Measurements from ENCODE around the gene RCC2. TPM values are rescaled to one million over a fixed set of nuclear protein-coding genes. Genes with fewer than 3 reads are reported as not detected.

The RCC2 gene
- total RNA-seq, 1 experiment from 2014 or later: 107 TPM

DNA sequence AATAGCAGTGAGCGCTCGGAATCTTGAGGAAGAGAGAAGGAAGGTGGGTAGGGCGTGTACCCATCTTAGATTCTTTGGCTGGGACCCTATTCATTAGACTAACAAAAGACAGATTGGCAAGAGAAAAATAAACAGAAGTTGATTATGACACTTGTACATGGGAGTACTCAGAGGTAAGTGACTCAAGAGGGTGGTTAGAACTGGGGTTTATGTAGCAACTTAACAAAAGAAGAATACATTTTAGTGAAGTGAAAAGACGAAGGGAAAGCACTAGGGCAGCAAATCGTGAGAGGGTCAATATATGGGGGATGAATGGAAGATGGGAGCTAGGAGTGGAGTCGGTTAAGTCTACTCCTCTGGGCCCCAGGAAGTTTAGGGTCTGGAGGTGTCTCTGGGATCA, 25.8 kb upstream of the RCC2 start:
- Mint-ChIP-seq H3K27ac (ENCODE audit: unreplicated experiment) (no peak overlapping the region), H3K4me3 (ENCODE audit: low read depth, unreplicated experiment) (no peak overlapping the region), H3K27me3 (ENCODE audit: unreplicated experiment) (no peaks in the 10 kb centered on the region), H3K36me3 (ENCODE audit: insufficient read depth, unreplicated experiment) (no peaks in the 10 kb centered on the region), H3K9me3 (ENCODE audit: low read depth, unreplicated experiment) (no peaks in the 10 kb centered on the region), H3K4me1 (ENCODE audit: low read depth, unreplicated experiment) (no peaks in the 10 kb centered on the region)
- intact Hi-C loops (cut with micrococcal nuclease; ENCODE audit: unreplicated experiment): no loop called here
- DNase-seq: no peak
- no TSS peak for BruUV-seq (replicated peaks)
- CTCF ChIA-PET: interaction anchor here (0.7 kb wide), 1 partner anchor 70 kb away, joined by 3 read pairs; no protein-coding TSS in a partner anchor
- TF ChIP-seq, protein P1, sequence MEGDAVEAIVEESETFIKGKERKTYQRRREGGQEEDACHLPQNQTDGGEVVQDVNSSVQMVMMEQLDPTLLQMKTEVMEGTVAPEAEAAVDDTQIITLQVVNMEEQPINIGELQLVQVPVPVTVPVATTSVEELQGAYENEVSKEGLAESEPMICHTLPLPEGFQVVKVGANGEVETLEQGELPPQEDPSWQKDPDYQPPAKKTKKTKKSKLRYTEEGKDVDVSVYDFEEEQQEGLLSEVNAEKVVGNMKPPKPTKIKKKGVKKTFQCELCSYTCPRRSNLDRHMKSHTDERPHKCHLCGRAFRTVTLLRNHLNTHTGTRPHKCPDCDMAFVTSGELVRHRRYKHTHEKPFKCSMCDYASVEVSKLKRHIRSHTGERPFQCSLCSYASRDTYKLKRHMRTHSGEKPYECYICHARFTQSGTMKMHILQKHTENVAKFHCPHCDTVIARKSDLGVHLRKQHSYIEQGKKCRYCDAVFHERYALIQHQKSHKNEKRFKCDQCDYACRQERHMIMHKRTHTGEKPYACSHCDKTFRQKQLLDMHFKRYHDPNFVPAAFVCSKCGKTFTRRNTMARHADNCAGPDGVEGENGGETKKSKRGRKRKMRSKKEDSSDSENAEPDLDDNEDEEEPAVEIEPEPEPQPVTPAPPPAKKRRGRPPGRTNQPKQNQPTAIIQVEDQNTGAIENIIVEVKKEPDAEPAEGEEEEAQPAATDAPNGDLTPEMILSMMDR (IDR thresholded peaks at IDR 0.05; ENCODE audit: unreplicated experiment): no peak

DNA sequence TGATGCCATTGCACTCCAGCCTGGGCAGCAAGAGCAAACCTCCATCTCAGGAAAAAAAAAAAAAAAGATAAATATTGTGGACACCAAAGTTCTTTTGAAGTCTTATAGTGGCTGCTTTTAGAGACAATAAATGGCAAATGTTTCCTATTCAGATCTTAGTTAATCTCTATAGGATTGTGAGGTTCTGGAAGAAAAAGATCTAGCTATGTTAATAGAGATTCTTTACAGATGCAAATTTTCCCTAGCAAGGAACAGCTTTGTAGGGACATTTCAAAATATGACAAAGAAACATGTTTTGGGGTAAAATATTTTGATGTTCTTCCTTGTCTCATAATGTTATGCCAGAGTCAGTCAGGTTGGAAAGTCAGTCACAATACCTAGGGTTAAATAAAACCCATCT, 24.5 kb upstream of the RCC2 start:
- no peaks in the 10 kb centered on the region for H3K9me3 Mint-ChIP-seq (ENCODE audit: low read depth, unreplicated experiment)
- H3K4me3 Mint-ChIP-seq (ENCODE audit: low read depth, unreplicated experiment): no peak overlapping the region
- no peaks in the 10 kb centered on the region for H3K4me1 Mint-ChIP-seq (ENCODE audit: low read depth, unreplicated experiment)
- no peaks in the 10 kb centered on the region for H3K36me3 Mint-ChIP-seq (ENCODE audit: insufficient read depth, unreplicated experiment)
- intact Hi-C loops (cut with micrococcal nuclease; ENCODE audit: unreplicated experiment): no loop called here
- H3K27me3 Mint-ChIP-seq (ENCODE audit: unreplicated experiment): no peaks in the 10 kb centered on the region
- CTCF ChIA-PET: no interaction called here
- TF ChIP-seq, protein P1 (IDR thresholded peaks at IDR 0.05; ENCODE audit: unreplicated experiment): no peak
- no peak for DNase-seq
- no TSS peak for BruUV-seq (replicated peaks)
- no peak overlapping the region for H3K27ac Mint-ChIP-seq (ENCODE audit: unreplicated experiment)

DNA sequence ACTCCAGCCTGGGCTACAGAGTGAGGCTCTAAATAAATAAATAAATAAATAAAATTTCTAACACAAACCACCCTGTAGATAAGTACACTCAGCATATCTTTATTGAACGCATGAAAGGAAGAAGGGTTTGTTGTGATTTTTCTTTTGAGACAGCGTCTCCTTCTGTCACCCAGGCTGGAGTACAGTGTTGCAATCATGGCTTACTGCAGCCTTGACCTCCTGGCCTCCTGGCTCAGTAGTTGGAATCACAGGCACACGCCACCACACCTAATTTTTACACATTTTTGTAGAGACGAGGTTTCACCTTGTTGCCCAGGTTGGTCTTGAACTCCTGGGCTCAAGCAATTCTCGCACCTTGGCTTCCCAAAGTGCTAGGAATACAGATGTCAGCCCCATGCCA, 23.2 kb upstream of the RCC2 start:
- H3K27ac Mint-ChIP-seq (ENCODE audit: unreplicated experiment): no peak overlapping the region
- no TSS peak for BruUV-seq (replicated peaks)
- no peaks in the 10 kb centered on the region for H3K27me3 Mint-ChIP-seq (ENCODE audit: unreplicated experiment)
- no peaks in the 10 kb centered on the region for H3K36me3 Mint-ChIP-seq (ENCODE audit: insufficient read depth, unreplicated experiment)
- no peaks in the 10 kb centered on the region for H3K9me3 Mint-ChIP-seq (ENCODE audit: low read depth, unreplicated experiment)
- CTCF ChIA-PET: no interaction called here
- H3K4me1 Mint-ChIP-seq (ENCODE audit: low read depth, unreplicated experiment): no peaks in the 10 kb centered on the region
- TF ChIP-seq, protein P1 (IDR thresholded peaks at IDR 0.05; ENCODE audit: unreplicated experiment): no peak
- no peak overlapping the region for H3K4me3 Mint-ChIP-seq (ENCODE audit: low read depth, unreplicated experiment)
- intact Hi-C loops (cut with micrococcal nuclease; ENCODE audit: unreplicated experiment): no loop called here
- DNase-seq: no peak

DNA sequence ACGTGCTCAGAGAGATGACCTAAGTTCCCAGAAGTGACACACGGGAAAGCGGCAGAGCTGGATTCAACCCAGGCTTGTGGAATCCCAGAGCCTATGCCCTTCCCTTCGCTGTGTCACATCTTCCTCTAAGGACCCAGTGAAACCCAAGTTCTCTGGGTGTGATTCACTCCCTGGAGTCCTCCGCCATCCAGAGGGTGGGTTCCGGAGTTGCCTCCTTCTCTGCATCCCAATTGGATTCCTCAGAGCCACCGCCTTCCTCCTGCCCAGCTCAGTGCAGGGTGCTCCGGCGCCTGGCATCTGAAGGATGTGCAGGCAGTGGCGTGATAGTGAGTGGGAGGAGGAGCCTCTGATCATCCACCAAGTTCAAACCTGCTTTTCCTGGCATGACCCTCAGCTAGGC, 20.7 kb upstream of the RCC2 start:
- TF ChIP-seq, protein P1 (IDR thresholded peaks at IDR 0.05; ENCODE audit: unreplicated experiment): no peak
- CTCF ChIA-PET: interaction anchor here (0.6 to 1.2 kb wide), 3 partner anchors 8 to 149 kb away, joined by 3 read pairs; no protein-coding TSS in a partner anchor

More for the DNA sequence above, 20.7 kb upstream of the RCC2 start:
- DNase-seq: peak; percentile 10
- Mint-ChIP-seq H3K36me3 (ENCODE audit: insufficient read depth, unreplicated experiment) (no peaks in the 10 kb centered on the region), H3K4me1 (ENCODE audit: low read depth, unreplicated experiment) (no peaks in the 10 kb centered on the region), H3K27ac (ENCODE audit: unreplicated experiment) (no peak overlapping the region), H3K4me3 (ENCODE audit: low read depth, unreplicated experiment) (no peak overlapping the region), H3K27me3 (ENCODE audit: unreplicated experiment) (no peaks in the 10 kb centered on the region), H3K9me3 (ENCODE audit: low read depth, unreplicated experiment) (no peaks in the 10 kb centered on the region)
- no TSS peak for BruUV-seq (replicated peaks)
- intact Hi-C loops (cut with micrococcal nuclease; ENCODE audit: unreplicated experiment): no loop called here

All from Calu3 (cell line).